IMR-90 (cell line): ENCODE measurements around the gene MEN1. TPM values are rescaled to one million over a fixed set of nuclear protein-coding genes. Genes with fewer than 3 reads are reported as not detected.

Experiments used
- ATAC-seq: fragments of 200-7000 bp; cut with Tn5 transposase; 2 replicates; pipeline ENCODE4 v1.9.1; 2020; ENCODE audit warnings: low read depth, mild to moderate bottlenecking, moderate library complexity
- BruUV-seq: library from RNA; stranded (reverse); fragments of 400-500 nt; replicated peaks from 2 replicates; lab custom pipeline; 2021; lab: Mats Ljungman, UMichigan
- CTCF ChIA-PET: fragments of 300-600 bp; formaldehyde crosslinking; extraction: SDS; loops from one replicate; lab custom pipeline; 2021; ENCODE audit warnings: antibody characterized with exemption; lab: Yijun Ruan, JAX
- POLR2A ChIA-PET: fragments of 300-600 bp; sonication (Branson Sonifier 250); formaldehyde crosslinking; loops from one replicate; lab custom pipeline; 2022; ENCODE audit warnings: antibody characterized with exemption; ENCODE audit not compliant: unreplicated experiment; lab: Charles Lee
- DNase-seq: peaks from one replicate; pipeline ENCODE4 v3.0.0; 2013
- H2AFZ ChIP-seq: replicated peaks from 2 replicates; pipeline ENCODE3; 2013; ENCODE audit warnings: low read length, mild to moderate bottlenecking; ENCODE audit not compliant: poor library complexity
- H2AK5ac ChIP-seq: 2 replicates; pipeline ENCODE4 v1.6.1; 2013; ENCODE audit warnings: low read depth, low read length, inconsistent platforms
- H2AK9ac ChIP-seq: replicated peaks from 2 replicates; pipeline ENCODE3; 2013; ENCODE audit warnings: mild to moderate bottlenecking, low read depth, low read length, moderate library complexity; ENCODE audit not compliant: poor library complexity
- H2BK120ac ChIP-seq: 2 replicates; pipeline ENCODE4 v1.6.1; 2013; ENCODE audit warnings: low read depth, low read length, inconsistent platforms
- H2BK15ac ChIP-seq: 3 replicates; pipeline ENCODE4 v1.6.1; 2013; ENCODE audit warnings: low read depth, low read length, inconsistent platforms
- H2BK20ac ChIP-seq: 2 replicates; pipeline ENCODE4 v1.6.1; 2013; ENCODE audit warnings: low read depth, mild to moderate bottlenecking, inconsistent platforms, low read length, moderate library complexity
- H2BK5ac ChIP-seq: 2 replicates; pipeline ENCODE4 v1.6.1; 2013; ENCODE audit warnings: mild to moderate bottlenecking, low read depth, low read length, inconsistent platforms; ENCODE audit not compliant: poor library complexity, severe bottlenecking
- H3K14ac ChIP-seq: replicated peaks from 2 replicates; pipeline ENCODE4 v1.6.1; 2013; ENCODE audit warnings: low read depth, low read length, inconsistent platforms
- H3K18ac ChIP-seq: 2 replicates; pipeline ENCODE4 v1.6.1; 2013; ENCODE audit warnings: low read depth, low read length, control low read depth
- H3K23ac ChIP-seq: 2 replicates; pipeline ENCODE4 v1.6.1; 2013; ENCODE audit warnings: low read depth, low read length, inconsistent platforms
- H3K27ac ChIP-seq: 2 replicates; pipeline ENCODE4 v1.5.1; 2013; ENCODE audit warnings: mild to moderate bottlenecking, control low read depth, low read length; ENCODE audit not compliant: insufficient read depth
- H3K27me3 ChIP-seq: 2 replicates; pipeline ENCODE4 v1.6.1; 2013; ENCODE audit warnings: low read length; ENCODE audit not compliant: control insufficient read depth, insufficient read depth
- H3K36me3 ChIP-seq: 2 replicates; pipeline ENCODE4 v1.6.1; 2013; ENCODE audit warnings: low read length, mixed read lengths; ENCODE audit not compliant: control insufficient read depth, insufficient read depth
- H3K4ac ChIP-seq: 2 replicates; pipeline ENCODE4 v1.6.1; 2013; ENCODE audit warnings: low read depth, low read length, inconsistent platforms
- H3K4me1 ChIP-seq: 2 replicates; pipeline ENCODE4 v1.6.1; 2013; ENCODE audit warnings: low read length, mixed read lengths; ENCODE audit not compliant: control insufficient read depth, insufficient read depth
- H3K4me2 ChIP-seq: 2 replicates; pipeline ENCODE4 v1.6.1; 2013; ENCODE audit warnings: low read depth, mild to moderate bottlenecking, control low read depth, low read length, moderate library complexity
- H3K4me3 ChIP-seq: 2 replicates; pipeline ENCODE4 v1.5.1; 2013; ENCODE audit warnings: low read depth, mild to moderate bottlenecking, control low read depth, low read length, moderate library complexity; ENCODE audit not compliant: insufficient read depth
- H3K56ac ChIP-seq: 2 replicates; pipeline ENCODE4 v1.6.1; 2013; ENCODE audit warnings: low read length, inconsistent platforms; ENCODE audit not compliant: insufficient read depth; ENCODE audit errors: extremely low read depth
- H3K79me1 ChIP-seq, 2 experiments: 2 replicates each; pipeline ENCODE4 v1.6.1; 2013; ENCODE audit warnings: low read length in 2 of 2, inconsistent platforms in 1 of 2, low read depth in 1 of 2
- H3K9ac ChIP-seq: 2 replicates; pipeline ENCODE4 v1.6.1; 2013; ENCODE audit warnings: low read depth, low read length, control low read depth
- H3K9me1 ChIP-seq: 2 replicates; pipeline ENCODE4 v1.6.1; 2013; ENCODE audit warnings: low read length, inconsistent platforms; ENCODE audit not compliant: insufficient read depth
- H3K9me3 ChIP-seq: 2 replicates; pipeline ENCODE4 v1.6.1; 2013; ENCODE audit warnings: low read length; ENCODE audit not compliant: control insufficient read depth, insufficient read depth
- H4K20me1 ChIP-seq: 2 replicates; pipeline ENCODE4 v1.6.1; 2013; ENCODE audit warnings: low read length, inconsistent platforms; ENCODE audit not compliant: insufficient read depth
- H4K5ac ChIP-seq: 2 replicates; pipeline ENCODE4 v1.6.1; 2013; ENCODE audit warnings: mild to moderate bottlenecking, low read depth, low read length, control low read depth
- H4K8ac ChIP-seq, 2 experiments: 2 replicates each; pipeline ENCODE4 v1.6.1; 2013; ENCODE audit warnings: low read depth in 2 of 2, low read length in 2 of 2, control low read depth in 1 of 2, inconsistent platforms in 1 of 2
- H4K91ac ChIP-seq: 2 replicates; pipeline ENCODE4 v1.6.1; 2013; ENCODE audit warnings: low read depth, low read length, inconsistent platforms; ENCODE audit not compliant: insufficient read depth
- CEBPB ChIP-seq: IDR thresholded peaks from 2 replicates; pipeline ENCODE4 v1.6.1; 2012; ENCODE audit warnings: low read depth, low read length, improper control_type of control experiment
- CHD1 ChIP-seq: IDR thresholded peaks from 2 replicates; pipeline ENCODE4 v1.6.1; 2012; ENCODE audit warnings: low read depth, low read length, improper control_type of control experiment
- CTCF ChIP-seq: conservative IDR thresholded peaks from 2 replicates; pipeline ENCODE4 v1.5.1; 2012; ENCODE audit warnings: mild to moderate bottlenecking, low read depth, low read length, improper control_type of control experiment
- ELK1 ChIP-seq: fragments of 150-350 bp; IDR thresholded peaks from 2 replicates; pipeline ENCODE4 v1.6.1; 2016; ENCODE audit warnings: low read depth, mild to moderate bottlenecking, low read length, moderate library complexity, borderline replicate concordance
- FOS ChIP-seq: fragments of 150-350 bp; IDR thresholded peaks from 2 replicates; pipeline ENCODE4 v1.6.1; 2016; ENCODE audit warnings: low read depth, low read length
- MAFK ChIP-seq: IDR thresholded peaks from 2 replicates; pipeline ENCODE4 v1.6.1; 2012; ENCODE audit warnings: low read depth, low read length, improper control_type of control experiment
- MAZ ChIP-seq: IDR thresholded peaks from 2 replicates; pipeline ENCODE4 v1.6.1; 2012; ENCODE audit warnings: low read depth, mild to moderate bottlenecking, low read length, improper control_type of control experiment, moderate library complexity, borderline replicate concordance
- MXI1 ChIP-seq: IDR thresholded peaks from 2 replicates; pipeline ENCODE4 v1.6.1; 2012; ENCODE audit warnings: low read depth, mild to moderate bottlenecking, low read length, moderate library complexity, borderline replicate concordance
- NFE2L2 ChIP-seq: fragments of 150-350 bp; IDR thresholded peaks from 2 replicates; pipeline ENCODE4 v1.6.1; 2016; ENCODE audit warnings: low read depth, mild to moderate bottlenecking, low read length
- RAD21 ChIP-seq: IDR thresholded peaks from 2 replicates; pipeline ENCODE4 v1.6.1; 2012; ENCODE audit warnings: low read length, improper control_type of control experiment
- RCOR1 ChIP-seq: IDR thresholded peaks from 2 replicates; pipeline ENCODE4 v1.6.1; 2012; ENCODE audit warnings: mild to moderate bottlenecking, low read length, improper control_type of control experiment; ENCODE audit not compliant: insufficient replicate concordance
- RFX5 ChIP-seq: IDR thresholded peaks from 2 replicates; pipeline ENCODE4 v1.8.0; 2012; ENCODE audit warnings: low read depth, mild to moderate bottlenecking, low read length, moderate library complexity
- SMC3 ChIP-seq: fragments of 150-350 bp; IDR thresholded peaks from 2 replicates; pipeline ENCODE4 v1.6.1; 2016; ENCODE audit warnings: low read depth, mild to moderate bottlenecking, antibody characterized with exemption, low read length, moderate library complexity
- USF2 ChIP-seq: fragments of 150-350 bp; IDR thresholded peaks from 2 replicates; pipeline ENCODE4 v1.6.1; 2017; ENCODE audit warnings: mild to moderate bottlenecking, antibody characterized with exemption, low read length, low read depth
- WGBS, 2 experiments: methylation state at CpG; one replicate each; pipeline versions ENCODE4 v1.1.5 to v1.1.7; 2013; ENCODE audit warnings: missing lambda C conversion rate in 2 of 2; ENCODE audit not compliant: insufficient read length in 1 of 2; ENCODE audit errors: extremely low coverage in 2 of 2; 5-methylcytosine and 5-hydroxymethylcytosine counted together
- dilution Hi-C: fragments of 300-500 bp; cut with HindIII; formaldehyde crosslinking; loops from one replicate; pipeline ENCODE4 v1.14.3; 2018; ENCODE audit warnings: low sequenced_read_pairs; ENCODE audit not compliant: unreplicated experiment
- in situ Hi-C: fragments of 300-500 bp; cut with MboI; formaldehyde crosslinking; loops from 3 replicates; pipeline ENCODE4 v1.14.3; 2019; ENCODE audit warnings: low sequenced_read_pairs, inconsistent platforms, mixed read lengths
- intact Hi-C: fragments of 100-400 bp; cut with micrococcal nuclease; formaldehyde crosslinking; loops from 2 replicates; pipeline ENCODE4 v1.10.0; 2022
- polyA plus RNA-seq, 3 experiments: library from polyadenylated mRNA; depleted of rRNA; stranded (reverse); fragments of >200 nt; gene quantifications; 2 replicates each; pipeline ENCODE4 v1.2.3, GENCODE V29; 2012; ENCODE audit warnings: low replicate concordance in 1 of 3
- total RNA-seq: library from RNA; depleted of rRNA; stranded (reverse); fragments of >200 nt; gene quantifications from 2 replicates; pipeline ENCODE4 v1.2.3, GENCODE V29; 2012

Gene MEN1
- total and polyA plus RNA-seq, 2 of the 4 experiments (the other 2 are of a cell fraction), result 8.8 to 35.7 TPM

- Histone ChIP-seq H2BK120ac (no peak overlapping the region), H4K5ac (no peak overlapping the region), H3K4ac (no peak overlapping the region), H2BK15ac (no peak overlapping the region), H3K36me3 (peaks cover 17% of the 10 kb centered on the region), H3K4me1 (no peaks in the 10 kb centered on the region), H3K79me1 (no peaks in the 10 kb centered on the region), H3K14ac (no peak overlapping the region), H2AK9ac (no peak overlapping the region), H4K8ac (no peak overlapping the region), H3K9ac (no peak overlapping the region), H3K18ac (no peak overlapping the region), H3K27me3 (no peaks in the 10 kb centered on the region), H3K56ac (no peak overlapping the region), H4K91ac (no peak overlapping the region), H2BK5ac (no peak overlapping the region), H3K23ac (no peak overlapping the region), H3K4me3 (no peak overlapping the region), H2AFZ (no peak overlapping the region), H3K27ac (no peak overlapping the region), H3K9me1 (no peaks in the 10 kb centered on the region), H2AK5ac (no peak overlapping the region), H2BK20ac (no peak overlapping the region), H4K20me1 (no peaks in the 10 kb centered on the region), H3K4me2 (no peak overlapping the region), H3K9me3 (no peaks in the 10 kb centered on the region)
- ATAC-seq, result no peak
- in situ Hi-C loops, result no loop called here
- intact Hi-C loops, result no loop called here
- POLR2A ChIA-PET, result no interaction called here
- CTCF ChIA-PET, result interaction anchor here (0.6 to 1.0 kb wide), 3 partner anchors 10 to 604 kb away, joined by 3 to 4 read pairs (median 3); partner anchors contain the start of gene SF1
- 64% methylated on average over 2 of the region's 9 CpGs; no CpG with 5 or more reads in 1 of the 2 experiments for WGBS, 2 experiments
- no peak for DNase-seq
- no TSS peak for BruUV-seq
- dilution Hi-C loops, result no loop called here
- no peak for TF ChIP-seq NFE2L2
- TF ChIP-seq FOS, result no peak
- no peak for TF ChIP-seq MXI1
- no peak for TF ChIP-seq SMC3
- no peak for TF ChIP-seq MAZ
- no peak for TF ChIP-seq MAFK
- no peak for TF ChIP-seq RCOR1
- no peak for TF ChIP-seq USF2
- TF ChIP-seq RAD21, result no peak
- TF ChIP-seq ELK1, result no peak
- no peak for TF ChIP-seq RFX5
- TF ChIP-seq CEBPB, result no peak
- TF ChIP-seq CHD1, result no peak
- no peak for TF ChIP-seq CTCF
Observed at GRCh38 chr11:64788321-64789215, 21.8 kb downstream of the MEN1 start.
